B cell (primary cell): Measurements from ENCODE around the gene MRPL10. TPM values are rescaled to one million over a fixed set of nuclear protein-coding genes. Genes with fewer than 3 reads are reported as not detected.

Experiments used
- ATAC-seq: fragments of 200-7000 bp; cut with Tn5 transposase; one replicate; pipeline ENCODE4 v1.10.0; 2021; ENCODE audit warnings: low read depth, mild to moderate bottlenecking, moderate number of reproducible peaks, moderate library complexity
- CTCF ChIA-PET: fragments of 350-600 bp; sonication (Branson Sonifier 250); formaldehyde crosslinking; loops from one replicate; lab custom pipeline; 2021; ENCODE audit warnings: antibody characterized with exemption, inconsistent platforms; lab: Charles Lee
- POLR2A ChIA-PET: fragments of 350-600 bp; sonication (Branson Sonifier 250); formaldehyde crosslinking; loops from one replicate; lab custom pipeline; 2021; ENCODE audit warnings: antibody characterized with exemption; lab: Charles Lee
- DNase-seq: peaks from one replicate; pipeline ENCODE4 v3.0.0; 2013
- H2AFZ ChIP-seq: 2 replicates; pipeline ENCODE4 v1.6.1; 2012; ENCODE audit warnings: mild to moderate bottlenecking, low read depth, low read length; ENCODE audit not compliant: insufficient read depth, poor library complexity, severe bottlenecking
- H3K27ac ChIP-seq, 2 donors: 1 replicate in 1 of 2; 2 replicates in 1 of 2; pipeline ENCODE4 v1.5.1; 2012 to 2013; ENCODE audit warnings: low read length in 2 of 2, mild to moderate bottlenecking in 2 of 2, moderate library complexity in 1 of 2
- H3K27me3 ChIP-seq, 4 experiments: fragments of 200-600 bp in 1 of 4; sonication (generic) in 1 of 4; replicated peaks in 1 of 4; 1 replicate in 2 of 4; 2 replicates in 2 of 4; pipeline versions ENCODE4 v1.6.1 to v1.7.0; 2013 to 2016; ENCODE audit warnings: low read length in 3 of 4, mild to moderate bottlenecking in 2 of 4, mixed read lengths in 1 of 4, moderate library complexity in 1 of 4; ENCODE audit not compliant: insufficient read depth in 4 of 4, control insufficient read depth in 3 of 4; ENCODE audit errors: control extremely low read depth in 1 of 4
- H3K36me3 ChIP-seq, 2 experiments: replicated peaks in 1 of 2; 1 replicate in 1 of 2; 2 replicates in 1 of 2; pipeline versions ENCODE4 v1.6.1 to v1.7.1; 2013; ENCODE audit warnings: low read length in 1 of 2; ENCODE audit not compliant: insufficient read depth in 2 of 2, control insufficient read depth in 1 of 2; ENCODE audit errors: control extremely low read depth in 1 of 2, extremely low read depth in 1 of 2
- H3K4me1 ChIP-seq, 2 donors: fragments of 200-600 bp in 1 of 2; sonication (generic) in 1 of 2; 1 replicate in 1 of 2; 2 replicates in 1 of 2; pipeline versions ENCODE4 v1.5.1 to v1.6.1; 2013 to 2017; ENCODE audit warnings: low read length in 2 of 2; ENCODE audit not compliant: control insufficient read depth in 2 of 2, insufficient read depth in 2 of 2
- H3K4me2 ChIP-seq: replicated peaks from 2 replicates; pipeline ENCODE3; 2012; ENCODE audit warnings: mild to moderate bottlenecking, low read depth, low read length; ENCODE audit not compliant: poor library complexity, severe bottlenecking
- H3K4me3 ChIP-seq, 5 experiments: fragments of 200-600 bp in 1 of 5; sonication (generic) in 1 of 5; 1 replicate in 3 of 5; 2 replicates in 2 of 5; pipeline versions ENCODE4 v1.5.1 to v1.7.0; 2011 to 2016; ENCODE audit warnings: low read length in 4 of 5, mild to moderate bottlenecking in 4 of 5, low read depth in 2 of 5, control low read depth in 1 of 5, moderate library complexity in 1 of 5; ENCODE audit not compliant: insufficient read depth in 1 of 5; ENCODE audit errors: control extremely low read depth in 1 of 5, extremely low read depth in 1 of 5
- H3K79me2 ChIP-seq: fragments of 200-600 bp; sonication (generic); one replicate; pipeline ENCODE4 v1.6.0; 2016; ENCODE audit warnings: low read length; ENCODE audit not compliant: control insufficient read depth, insufficient read depth
- H3K9ac ChIP-seq: fragments of 200-600 bp; sonication (generic); 2 replicates; pipeline ENCODE4 v1.6.1; 2017; ENCODE audit warnings: mild to moderate bottlenecking, low read length, moderate library complexity
- H3K9me3 ChIP-seq, 3 donors: one replicate each; pipeline versions ENCODE4 v1.6.1 to v1.7.1; 2013; ENCODE audit warnings: low read length in 2 of 3; ENCODE audit not compliant: control insufficient read depth in 2 of 3, insufficient read depth in 1 of 3; ENCODE audit errors: control extremely low read depth in 1 of 3
- H4K20me1 ChIP-seq: 2 replicates; pipeline ENCODE4 v1.6.0; 2012; ENCODE audit warnings: mild to moderate bottlenecking, low read length; ENCODE audit not compliant: insufficient read depth, control insufficient read depth, poor library complexity, severe bottlenecking
- H3K27ac Mint-ChIP-seq: one replicate; pipeline ENCODE4 v1.8.0; 2021; ENCODE audit warnings: mixed read lengths
- H3K27me3 Mint-ChIP-seq: one replicate; pipeline ENCODE4 v1.8.0; 2021; ENCODE audit warnings: mixed read lengths
- H3K4me1 Mint-ChIP-seq: one replicate; pipeline ENCODE4 v1.8.0; 2021; ENCODE audit warnings: mixed read lengths
- H3K4me3 Mint-ChIP-seq: one replicate; pipeline ENCODE4 v1.8.0; 2021; ENCODE audit warnings: mixed read lengths
- H3K9me3 Mint-ChIP-seq: one replicate; pipeline ENCODE4 v1.8.0; 2022; ENCODE audit warnings: mixed read lengths; ENCODE audit not compliant: insufficient read depth
- EZH2 ChIP-seq: IDR thresholded peaks from 2 replicates; pipeline ENCODE4 v1.6.1; 2012; ENCODE audit warnings: borderline replicate concordance, low read depth, mild to moderate bottlenecking, moderate library complexity, low read length; ENCODE audit not compliant: insufficient read depth, poor library complexity, severe bottlenecking
- WGBS: methylation state at CpG from one replicate; pipeline ENCODE4 v1.1.5; 2013; ENCODE audit warnings: missing lambda C conversion rate; ENCODE audit not compliant: insufficient coverage; 5-methylcytosine and 5-hydroxymethylcytosine counted together
- intact Hi-C: fragments of 100-400 bp; cut with micrococcal nuclease; formaldehyde crosslinking; loops from one replicate; pipeline ENCODE4 v1.10.0; 2022
- polyA plus RNA-seq: library from polyadenylated mRNA; depleted of rRNA; stranded (reverse); fragments of >200 nt; gene quantifications from 2 replicates; pipeline ENCODE4 v1.2.3, GENCODE V29; 2012
- total RNA-seq, 2 donors: library from RNA; stranded (reverse); fragments of 120-200 nt in 1 of 2; gene quantifications; 1 replicate in 1 of 2; 2 replicates in 1 of 2; pipeline versions ENCODE4 v1.2.3 to v1.2.4, GENCODE V29; 2013 to 2022
- TF ChIP-seq, protein P1 (sequence below): fragments of 200-600 bp; IDR thresholded peaks from one replicate; pipeline ENCODE4 v1.8.0; 2022; ENCODE audit warnings: antibody characterized with exemption, mild to moderate bottlenecking

The MRPL10 gene
- total and polyA plus RNA-seq, 2 donors (not counting 1 experiment from before 2014, with no cell fraction given), result 34.8 to 39.4 TPM

DNA sequence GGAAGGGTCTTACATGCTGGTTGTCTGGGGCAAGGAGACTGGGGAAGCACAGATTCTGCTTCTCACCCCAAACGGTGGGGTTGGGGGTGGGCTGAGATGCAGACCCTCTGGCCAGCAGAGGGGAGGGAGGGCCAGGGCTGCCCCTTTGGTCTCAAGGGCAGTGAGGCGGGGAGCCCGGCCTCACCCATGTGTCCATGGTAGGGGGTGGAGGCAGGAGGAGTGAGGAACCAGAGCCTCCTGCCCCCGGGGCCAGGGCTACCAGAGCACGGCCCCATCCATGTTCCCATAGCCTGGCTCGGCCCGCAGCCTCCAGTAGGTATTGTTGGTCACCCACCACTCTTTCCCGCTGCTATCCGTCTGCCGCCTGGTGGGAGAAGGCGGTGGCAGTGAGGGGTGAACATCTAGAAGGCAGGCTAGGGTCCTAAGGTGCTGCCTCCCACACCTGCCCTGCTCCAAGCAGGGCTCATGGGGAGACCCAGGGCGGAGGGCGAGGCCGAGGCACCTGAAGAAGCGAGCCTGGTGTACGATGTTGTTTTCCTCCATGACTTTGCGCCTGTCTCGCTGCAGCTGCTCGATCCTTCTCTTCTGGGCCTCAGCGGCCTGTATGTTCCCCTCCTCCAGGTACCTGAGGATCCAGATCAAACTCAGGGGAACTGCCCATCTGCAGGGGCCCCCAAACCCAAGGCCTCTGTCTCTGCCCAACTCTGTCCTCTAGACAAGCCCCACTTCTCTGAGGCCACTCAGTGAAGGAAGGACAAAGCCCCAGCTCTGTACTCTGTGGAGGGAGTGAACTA lies 23.1 kb downstream of the MRPL10 start:
- TF ChIP-seq, protein P1, sequence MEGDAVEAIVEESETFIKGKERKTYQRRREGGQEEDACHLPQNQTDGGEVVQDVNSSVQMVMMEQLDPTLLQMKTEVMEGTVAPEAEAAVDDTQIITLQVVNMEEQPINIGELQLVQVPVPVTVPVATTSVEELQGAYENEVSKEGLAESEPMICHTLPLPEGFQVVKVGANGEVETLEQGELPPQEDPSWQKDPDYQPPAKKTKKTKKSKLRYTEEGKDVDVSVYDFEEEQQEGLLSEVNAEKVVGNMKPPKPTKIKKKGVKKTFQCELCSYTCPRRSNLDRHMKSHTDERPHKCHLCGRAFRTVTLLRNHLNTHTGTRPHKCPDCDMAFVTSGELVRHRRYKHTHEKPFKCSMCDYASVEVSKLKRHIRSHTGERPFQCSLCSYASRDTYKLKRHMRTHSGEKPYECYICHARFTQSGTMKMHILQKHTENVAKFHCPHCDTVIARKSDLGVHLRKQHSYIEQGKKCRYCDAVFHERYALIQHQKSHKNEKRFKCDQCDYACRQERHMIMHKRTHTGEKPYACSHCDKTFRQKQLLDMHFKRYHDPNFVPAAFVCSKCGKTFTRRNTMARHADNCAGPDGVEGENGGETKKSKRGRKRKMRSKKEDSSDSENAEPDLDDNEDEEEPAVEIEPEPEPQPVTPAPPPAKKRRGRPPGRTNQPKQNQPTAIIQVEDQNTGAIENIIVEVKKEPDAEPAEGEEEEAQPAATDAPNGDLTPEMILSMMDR, result no peak
- TF ChIP-seq EZH2, result no peak
- WGBS, result 97% methylated on average over 20 of the region's 20 CpGs
- H3K27ac Mint-ChIP-seq, result no peak overlapping the region
- ATAC-seq (no peak), DNase-seq (no peak)
- Histone ChIP-seq H4K20me1 (no peaks in the 10 kb centered on the region), H3K4me1 (no peaks in the 10 kb centered on the region), H3K27me3 (peaks cover 0 to 3% (median 0%) of the 10 kb centered on the region in 4 experiments), H3K27ac (no peak overlapping the region), H3K9ac (no peak overlapping the region), H2AFZ (no peak overlapping the region), H3K36me3 (peaks cover 0 to 45% of the 10 kb centered on the region in 2 experiments), H3K9me3 (no peaks in the 10 kb centered on the region), H3K79me2 (no peaks in the 10 kb centered on the region), H3K4me3 (no peak overlapping the region), H3K4me2 (no peak overlapping the region)
- intact Hi-C loops, result loop anchor here (10.0 kb wide), 1 partner anchor 113 kb away; the partner anchor contains the start of gene TBKBP1
- H3K4me1 Mint-ChIP-seq, result no peaks in the 10 kb centered on the region
- ChIA-PET POLR2A (no interaction called here), CTCF (interaction anchor here (0.7 kb wide), 1 partner anchor 75 kb away, joined by 3 read pairs; the partner anchor contains the start of gene TBX21)
- H3K4me3 Mint-ChIP-seq, result no peak overlapping the region
- H3K27me3 Mint-ChIP-seq, result no peaks in the 10 kb centered on the region
- no peaks in the 10 kb centered on the region for H3K9me3 Mint-ChIP-seq

DNA sequence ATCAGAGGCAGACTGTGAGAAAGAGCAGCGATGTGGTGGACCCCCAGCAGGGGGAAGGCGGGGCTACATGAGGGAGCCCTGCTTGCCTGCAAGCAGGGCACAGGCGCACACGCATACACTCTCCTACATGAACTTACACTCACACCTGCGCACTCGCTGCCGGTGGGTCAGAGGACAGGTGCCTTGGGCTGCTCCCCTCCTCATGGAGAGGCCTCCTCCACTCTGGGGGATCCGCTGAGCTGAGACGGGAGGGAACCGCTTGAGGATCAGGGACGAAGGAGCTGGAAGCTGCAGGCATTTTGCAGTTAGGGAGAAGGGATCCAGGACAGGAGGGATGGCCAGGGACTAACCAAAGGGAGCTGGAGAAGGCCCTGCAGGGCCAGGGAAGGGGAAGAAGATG lies 23.9 kb downstream of the MRPL10 start:
- Mint-ChIP-seq H3K9me3 (no peaks in the 10 kb centered on the region), H3K27me3 (no peaks in the 10 kb centered on the region), H3K27ac (no peak overlapping the region), H3K4me1 (no peaks in the 10 kb centered on the region), H3K4me3 (no peak overlapping the region)
- no peaks in the 10 kb centered on the region for H4K20me1 ChIP-seq
- no peak overlapping the region for H2AFZ ChIP-seq
- H3K4me3 ChIP-seq, result no peak overlapping the region
- TF ChIP-seq, protein P1, result no peak
- TF ChIP-seq EZH2, result no peak
- no peaks in the 10 kb centered on the region for H3K4me1 ChIP-seq
- intact Hi-C loops, result loop anchor here (10.0 kb wide), 1 partner anchor 113 kb away; the partner anchor contains the start of gene TBKBP1
- no peak for DNase-seq
- CTCF ChIA-PET, result interaction anchor here (0.6 kb wide), 1 partner anchor 92 kb away, joined by 3 read pairs; no protein-coding TSS in a partner anchor
- WGBS, result 100% methylated on average over 4 of the region's 11 CpGs
- POLR2A ChIA-PET, result no interaction called here
- no peak overlapping the region for H3K27ac ChIP-seq
- no peaks in the 10 kb centered on the region for H3K9me3 ChIP-seq
- no peaks in the 10 kb centered on the region for H3K79me2 ChIP-seq
- no peak overlapping the region for H3K9ac ChIP-seq
- peaks cover 0 to 41% of the 10 kb centered on the region in 2 experiments for H3K36me3 ChIP-seq
- peaks cover 0 to 4% (median 0%) of the 10 kb centered on the region in 4 experiments for H3K27me3 ChIP-seq
- H3K4me2 ChIP-seq, result no peak overlapping the region
- no peak for ATAC-seq
